ENCODE results near the gene SPEN. TPM values are rescaled to one million over a fixed set of nuclear protein-coding genes. Genes with fewer than 3 reads are reported as not detected.

The SPEN gene
- polyA plus RNA-seq, 6 donors from 2014 or later: 0.96 to 63.0 (median 11.5) TPM

- H3K9me3 Mint-ChIP-seq: no peaks in the 10 kb centered on the region
- H3K36me3 Mint-ChIP-seq: peaks cover 0 to 16% of the 10 kb centered on the region in 2 donors
- H3K4me3 Mint-ChIP-seq: no peak overlapping the region
- peaks cover 52 to 67% (median 57%) of the 10 kb centered on the region in 3 donors for H3K4me1 Mint-ChIP-seq
- H3K27ac Mint-ChIP-seq: peak overlapping the region in 1 of 6 donors; percentile 8
- no peak for ATAC-seq (ENCODE audit: low read depth in 2 of 2)
- no peaks in the 10 kb centered on the region for H3K27me3 Mint-ChIP-seq
- no peak for DNase-seq
These were observed 108.6 kb downstream of the SPEN start for GRCh38 chr1:15956150-15956549.

- peaks cover 47 to 63% (median 55%) of the 10 kb centered on the region in 3 donors for H3K4me1 Mint-ChIP-seq
- H3K27me3 Mint-ChIP-seq: no peaks in the 10 kb centered on the region
- H3K36me3 Mint-ChIP-seq: peaks cover 0 to 16% of the 10 kb centered on the region in 2 donors
- no peaks in the 10 kb centered on the region for H3K9me3 Mint-ChIP-seq
- ATAC-seq (ENCODE audit: low read depth in 2 of 2) (no peak), DNase-seq (no peak)
- no peak overlapping the region for H3K4me3 Mint-ChIP-seq
- peak overlapping the region in 4 of 6 donors; percentile 7 to 58 (median 18) for H3K27ac Mint-ChIP-seq
These were observed 110.0 kb downstream of the SPEN start for GRCh38 chr1:15957221-15958095.

GRCh38 chr1:15958111-15958510 lies 110.6 kb downstream of the SPEN start:
- H3K27ac Mint-ChIP-seq: peak overlapping the region in 2 of 6 donors; percentile 27 to 68
- peaks cover 0 to 16% of the 10 kb centered on the region in 2 donors for H3K36me3 Mint-ChIP-seq
- peaks cover 43 to 65% (median 56%) of the 10 kb centered on the region in 3 donors for H3K4me1 Mint-ChIP-seq
- H3K4me3 Mint-ChIP-seq: peak overlapping the region in 1 of 8 donors; percentile 22
- no peaks in the 10 kb centered on the region for H3K27me3 Mint-ChIP-seq
- ATAC-seq (ENCODE audit: low read depth in 2 of 2) (no peak), DNase-seq (no peak)
- H3K9me3 Mint-ChIP-seq: no peaks in the 10 kb centered on the region

- Mint-ChIP-seq H3K36me3 (peaks cover 0 to 16% of the 10 kb centered on the region in 2 donors), H3K9me3 (no peaks in the 10 kb centered on the region), H3K4me1 (peaks cover 50 to 69% (median 58%) of the 10 kb centered on the region in 3 donors), H3K4me3 (no peak overlapping the region), H3K27me3 (no peaks in the 10 kb centered on the region), H3K27ac (peak overlapping the region in 3 of 6 donors; percentile 57 to 68 (median 64))
- DNase-seq: no peak
- no peak for ATAC-seq (ENCODE audit: low read depth in 2 of 2)
These were observed 111.3 kb downstream of the SPEN start for GRCh38 chr1:15958793-15959192.

- no peak for ATAC-seq (ENCODE audit: low read depth in 2 of 2)
- peaks cover 56 to 71% (median 60%) of the 10 kb centered on the region in 3 donors for H3K4me1 Mint-ChIP-seq
- H3K27me3 Mint-ChIP-seq: no peaks in the 10 kb centered on the region
These were observed 111.9 kb downstream of the SPEN start for GRCh38 chr1:15959424-15959823.

GRCh38 chr1:15959827-15960446 lies 112.4 kb downstream of the SPEN start:
- Mint-ChIP-seq H3K9me3 (no peaks in the 10 kb centered on the region), H3K27ac (peak overlapping the region in 1 of 6 donors; percentile 29), H3K36me3 (peaks cover 0 to 16% of the 10 kb centered on the region in 2 donors), H3K27me3 (no peaks in the 10 kb centered on the region), H3K4me3 (peak overlapping the region in 1 of 8 donors; percentile 65), H3K4me1 (peaks cover 58 to 74% (median 65%) of the 10 kb centered on the region in 3 donors)
- no peak for DNase-seq
- ATAC-seq (ENCODE audit: low read depth in 2 of 2): no peak

More at GRCh38 chr1:15959424-15959823, 111.9 kb downstream of the SPEN start:
- peak overlapping the region in 3 of 6 donors; percentile 29 to 64 (median 52) for H3K27ac Mint-ChIP-seq
- H3K36me3 Mint-ChIP-seq: peaks cover 0 to 16% of the 10 kb centered on the region in 2 donors
- peak overlapping the region in 1 of 8 donors; percentile 70 for H3K4me3 Mint-ChIP-seq
- DNase-seq: no peak
- H3K9me3 Mint-ChIP-seq: no peaks in the 10 kb centered on the region

GRCh38 chr1:15960808-15961207 lies 113.3 kb downstream of the SPEN start:
- Mint-ChIP-seq H3K27me3 (no peaks in the 10 kb centered on the region), H3K4me3 (no peak overlapping the region), H3K27ac (no peak overlapping the region), H3K9me3 (no peaks in the 10 kb centered on the region), H3K4me1 (peaks cover 60 to 77% (median 72%) of the 10 kb centered on the region in 3 donors), H3K36me3 (peaks cover 0 to 16% of the 10 kb centered on the region in 2 donors)
- ATAC-seq (ENCODE audit: low read depth in 2 of 2) (no peak), DNase-seq (no peak)

- no peak for ATAC-seq (ENCODE audit: low read depth in 2 of 2)
- peaks cover 0 to 10% of the 10 kb centered on the region in 2 donors for H3K36me3 Mint-ChIP-seq
- H3K4me1 Mint-ChIP-seq: peaks cover 59 to 77% (median 75%) of the 10 kb centered on the region in 3 donors
- H3K27ac Mint-ChIP-seq: peak overlapping the region in 4 of 6 donors; percentile 47 to 91 (median 78)
- no peaks in the 10 kb centered on the region for H3K9me3 Mint-ChIP-seq
- no peak for DNase-seq
- no peaks in the 10 kb centered on the region for H3K27me3 Mint-ChIP-seq
- peak overlapping the region in 1 of 8 donors; percentile 11 for H3K4me3 Mint-ChIP-seq
These were observed 114.0 kb downstream of the SPEN start for GRCh38 chr1:15961492-15961891.

GRCh38 chr1:15962176-15962575 lies 114.7 kb downstream of the SPEN start:
- DNase-seq (no peak), ATAC-seq (ENCODE audit: low read depth in 2 of 2) (no peak)
- Mint-ChIP-seq H3K27ac (peak overlapping the region in 1 of 6 donors; percentile 47), H3K4me1 (peaks cover 54 to 79% (median 78%) of the 10 kb centered on the region in 3 donors), H3K9me3 (no peaks in the 10 kb centered on the region), H3K27me3 (no peaks in the 10 kb centered on the region), H3K4me3 (no peak overlapping the region), H3K36me3 (peaks cover 0 to 3% of the 10 kb centered on the region in 2 donors)

GRCh38 chr1:15962671-15963362 lies 115.3 kb downstream of the SPEN start:
- Mint-ChIP-seq H3K9me3 (no peaks in the 10 kb centered on the region), H3K27me3 (no peaks in the 10 kb centered on the region), H3K27ac (peak overlapping the region in 3 of 6 donors; percentile 92 to 98 (median 98)), H3K4me1 (peaks cover 52 to 80% (median 80%) of the 10 kb centered on the region in 3 donors), H3K4me3 (peak overlapping the region in 7 of 8 donors; percentile 37 to 92 (median 81)), H3K36me3 (no peaks in the 10 kb centered on the region)
- DNase-seq: no peak
- ATAC-seq (ENCODE audit: low read depth in 2 of 2): no peak

- DNase-seq (no peak), ATAC-seq (ENCODE audit: low read depth in 2 of 2) (peak; percentile 15 to 16)
- Mint-ChIP-seq H3K4me1 (peaks cover 53 to 84% (median 80%) of the 10 kb centered on the region in 3 donors), H3K36me3 (no peaks in the 10 kb centered on the region), H3K4me3 (peak overlapping the region; percentile 37 to 92 (median 84)), H3K27ac (peak overlapping the region; percentile 41 to 98 (median 98)), H3K9me3 (no peaks in the 10 kb centered on the region), H3K27me3 (no peaks in the 10 kb centered on the region)
These were observed 116.0 kb downstream of the SPEN start for GRCh38 chr1:15963363-15963967.

- Mint-ChIP-seq H3K27ac (peak overlapping the region; percentile 41 to 98 (median 98)), H3K27me3 (no peaks in the 10 kb centered on the region), H3K4me1 (peaks cover 49 to 84% (median 77%) of the 10 kb centered on the region in 3 donors), H3K4me3 (peak overlapping the region; percentile 37 to 92 (median 84)), H3K36me3 (no peaks in the 10 kb centered on the region), H3K9me3 (no peaks in the 10 kb centered on the region)
- ATAC-seq (ENCODE audit: low read depth in 2 of 2) (peak; percentile 16 to 17), DNase-seq (no peak)
These were observed 116.6 kb downstream of the SPEN start for GRCh38 chr1:15963968-15964648.

Data from naive B cell (primary cell).